A549 (cell line): ENCODE results near the gene RIF1. TPM values are rescaled to one million over a fixed set of nuclear protein-coding genes. Genes with fewer than 3 reads are reported as not detected.
A peak's percentile ranks its signal among the peaks of the same experiment; 100 is the strongest.

ENCODE experiments used
- ATAC-seq, 2 experiments: fragments of 200-7000 bp in 1 of 2; fragments of >200 bp in 1 of 2; cut with Nextera tagmentation in 1 of 2; cut with Tn5 transposase in 1 of 2; 3 replicates each; pipeline versions ENCODE4 v1.8.0 to v1.9.1; 2018 to 2020; ENCODE audit warnings: mild to moderate bottlenecking in 1 of 2, moderate library complexity in 1 of 2
- CTCF ChIA-PET: fragments of 300-600 bp; sonication (Branson Sonifier 250); formaldehyde crosslinking; extraction: SDS; loops from one replicate; lab custom pipeline; 2021; ENCODE audit warnings: antibody characterized with exemption, inconsistent platforms; lab: Yijun Ruan, JAX
- POLR2A ChIA-PET: fragments of 350-600 bp; formaldehyde crosslinking; extraction: SDS; loops from one replicate; lab custom pipeline; 2021; ENCODE audit warnings: antibody characterized with exemption, inconsistent platforms; lab: Yijun Ruan, JAX
- DNase-seq, 2 experiments: peaks; one replicate each; pipeline versions ENCODE4 v3.0.0 to v3.0.0-alpha.2; 2011 to 2016; ENCODE audit warnings: low read depth in 1 of 2, low spot score in 1 of 2
- FAIRE-seq: peaks from 2 replicates; lab custom pipeline; 2011; peaks lifted over from hg19 to GRCh38; lab: Jason Lieb, UNC
- H3K27ac ChIP-seq, 2 experiments: fragments of >200 bp; sonication (Bioruptor Twin); formaldehyde crosslinking; 3 replicates each; pipeline ENCODE4 v1.5.1; 2016 to 2017
- H3K4me1 ChIP-seq: fragments of >200 bp; sonication (Bioruptor Twin); formaldehyde crosslinking; 3 replicates; pipeline ENCODE4 v1.6.1; 2016
- H3K4me2 ChIP-seq: fragments of >200 bp; sonication (Bioruptor Twin); formaldehyde crosslinking; 3 replicates; pipeline ENCODE4 v1.6.1; 2016
- H3K4me3 ChIP-seq: fragments of >200 bp; sonication (Bioruptor Twin); formaldehyde crosslinking; 3 replicates; pipeline ENCODE4 v1.5.1; 2016
- H3K9me3 ChIP-seq: fragments of >200 bp; sonication (Bioruptor Twin); formaldehyde crosslinking; 3 replicates; pipeline ENCODE4 v1.6.1; 2016
- BCL3 ChIP-seq: fragments of >200 bp; sonication (Bioruptor Twin); formaldehyde crosslinking; IDR thresholded peaks from 3 replicates; pipeline ENCODE4 v1.6.1; 2016
- CBX2 ChIP-seq: fragments of 200-600 bp; sonication (generic); IDR thresholded peaks from 2 replicates; pipeline ENCODE4 v1.6.1; 2016; ENCODE audit warnings: low read depth, mild to moderate bottlenecking, borderline replicate concordance
- CEBPB ChIP-seq, 2 experiments: fragments of >200 bp in 1 of 2; sonication (Bioruptor Twin) in 1 of 2; formaldehyde crosslinking in 1 of 2; IDR thresholded peaks; 2 replicates each; pipeline ENCODE4 v1.6.1; 2012 to 2016
- CHD4 ChIP-seq: fragments of 200-600 bp; sonication (generic); IDR thresholded peaks from 2 replicates; pipeline ENCODE4 v1.6.1; 2016; ENCODE audit warnings: antibody characterized with exemption, mild to moderate bottlenecking, borderline replicate concordance
- CTCF ChIP-seq: fragments of >200 bp; sonication (Bioruptor Twin); formaldehyde crosslinking; IDR thresholded peaks from 3 replicates; pipeline ENCODE4 v1.5.1; 2016
- E2F6 ChIP-seq: IDR thresholded peaks from 2 replicates; pipeline ENCODE4 v1.6.1; 2012; ENCODE audit warnings: low read depth, borderline replicate concordance
- EHMT2 ChIP-seq: fragments of 200-600 bp; sonication (generic); IDR thresholded peaks from 2 replicates; pipeline ENCODE4 v1.6.1; 2016; ENCODE audit warnings: antibody characterized with exemption, low read depth, mild to moderate bottlenecking, moderate library complexity
- EP300 ChIP-seq, 2 experiments: fragments of >200 bp; sonication (Bioruptor Twin); formaldehyde crosslinking; IDR thresholded peaks; 2 replicates in 1 of 2; 3 replicates in 1 of 2; pipeline ENCODE4 v1.6.1; 2016 to 2017
- HEYL ChIP-seq: fragments of 250-450 bp; sonication (Bioruptor Pico); IDR thresholded peaks from 2 replicates; pipeline ENCODE4 v1.8.0; 2021; ENCODE audit warnings: mild to moderate bottlenecking, moderate library complexity
- HOXA7 ChIP-seq: fragments of 250-450 bp; sonication (Bioruptor Pico); IDR thresholded peaks from 2 replicates; pipeline ENCODE4 v1.5.0; 2020; ENCODE audit warnings: mild to moderate bottlenecking, moderate library complexity
- HOXB13 ChIP-seq: fragments of 250-450 bp; sonication (Bioruptor Pico); IDR thresholded peaks from 2 replicates; pipeline ENCODE4 v1.5.0; 2020; ENCODE audit warnings: low read depth, mild to moderate bottlenecking, moderate library complexity
- KDM1A ChIP-seq: fragments of 200-600 bp; sonication (generic); IDR thresholded peaks from 2 replicates; pipeline ENCODE4 v1.6.1; 2016; ENCODE audit warnings: low read depth, mild to moderate bottlenecking
- MAFK ChIP-seq: fragments of 450-650 bp; IDR thresholded peaks from 2 replicates; pipeline ENCODE4 v1.6.1; 2014; ENCODE audit not compliant: partially characterized antibody
- MAZ ChIP-seq: fragments of 150-350 bp; IDR thresholded peaks from 2 replicates; pipeline ENCODE4 v1.6.1; 2014; ENCODE audit warnings: antibody characterized with exemption, low read depth, low read length, borderline replicate concordance
- NFE2L2 ChIP-seq: fragments of 150-350 bp; conservative IDR thresholded peaks from 2 replicates; pipeline ENCODE4 v1.6.1; 2014; ENCODE audit warnings: low read length
- NPAS2 ChIP-seq: fragments of 250-450 bp; sonication (Bioruptor Pico); IDR thresholded peaks from 2 replicates; pipeline ENCODE4 v1.8.0; 2022; ENCODE audit warnings: mild to moderate bottlenecking, moderate library complexity, borderline replicate concordance
- PHF8 ChIP-seq: fragments of 200-600 bp; sonication (generic); IDR thresholded peaks from 2 replicates; pipeline ENCODE4 v1.6.1; 2016; ENCODE audit warnings: low read depth, mild to moderate bottlenecking, antibody characterized with exemption, moderate library complexity, borderline replicate concordance
- RCOR1 ChIP-seq: fragments of 150-350 bp; IDR thresholded peaks from 2 replicates; pipeline ENCODE4 v1.6.1; 2014; ENCODE audit warnings: antibody characterized with exemption, low read length, low read depth
- RFX5 ChIP-seq: fragments of 450-650 bp; IDR thresholded peaks from 2 replicates; pipeline ENCODE4 v1.7.1; 2014; ENCODE audit warnings: antibody characterized with exemption, mild to moderate bottlenecking, moderate library complexity
- RNF2 ChIP-seq: fragments of 200-600 bp; sonication (generic); IDR thresholded peaks from 2 replicates; pipeline ENCODE4 v1.6.1; 2016; ENCODE audit warnings: low read depth, mild to moderate bottlenecking, antibody characterized with exemption, moderate library complexity, borderline replicate concordance
- SMC3 ChIP-seq: fragments of >200 bp; sonication (Bioruptor Twin); formaldehyde crosslinking; IDR thresholded peaks from 3 replicates; pipeline ENCODE4 v1.6.1; 2018; ENCODE audit warnings: inconsistent platforms
- TP53 ChIP-seq: fragments of 250-450 bp; sonication (Bioruptor Pico); IDR thresholded peaks from 2 replicates; pipeline ENCODE4 v1.5.0; 2021; ENCODE audit warnings: mild to moderate bottlenecking, moderate library complexity
- ZFP36 ChIP-seq: fragments of 450-650 bp; IDR thresholded peaks from 2 replicates; pipeline ENCODE4 v1.6.1; 2014; ENCODE audit warnings: borderline replicate concordance; ENCODE audit not compliant: partially characterized antibody
- ZSCAN20 ChIP-seq: fragments of 250-450 bp; sonication (Bioruptor Pico); IDR thresholded peaks from 2 replicates; pipeline ENCODE4 v1.8.0; 2022; ENCODE audit warnings: mild to moderate bottlenecking, moderate library complexity
- WGBS: methylation state at CpG from one replicate; pipeline ENCODE4 v1.1.6; 2017; ENCODE audit errors: missing lambda C conversion rate; 5-methylcytosine and 5-hydroxymethylcytosine counted together
- polyA plus RNA-seq, 4 experiments: library from polyadenylated mRNA; depleted of rRNA in 3 of 4; stranded (reverse); fragments of >200 nt; fragmentation: RNase III in 1 of 4; extraction: RNeasy Plus Mini Kit Qiagen cat#74134 plus additional on column Dnase treatment in 1 of 4; gene quantifications; 2 replicates in 3 of 4; 3 replicates in 1 of 4; pipeline ENCODE4 v1.2.3, GENCODE V29; 2011 to 2017
- TF ChIP-seq, protein P1 (sequence below): fragments of >200 bp; sonication (Bioruptor Twin); formaldehyde crosslinking; IDR thresholded peaks from 2 replicates; pipeline ENCODE4 v1.6.1; 2016

Gene RIF1
- polyA plus RNA-seq, 2 of the 4 experiments (the other 2 are of a cell fraction): 15.5 to 28.7 TPM

- peak; percentile 9 to 23 for DNase-seq
- CTCF ChIA-PET: interaction anchor here (1.0 to 1.1 kb wide), 2 partner anchors 17 to 75 kb away, joined by 3 to 5 read pairs; no protein-coding TSS in a partner anchor
- Histone ChIP-seq H3K4me1 (peaks cover 8% of the 10 kb centered on the region; the same call in 1 of the 3 replicates), H3K27ac (peak overlapping the region in 1 of 2 experiments; percentile 32; a peak in 2 of 6 replicates), H3K4me2 (no peak overlapping the region)
- peak; percentile 74 to 84 for ATAC-seq
- FAIRE-seq: no peak
- POLR2A ChIA-PET: no interaction called here
- TF ChIP-seq EHMT2: no peak
- no peak for TF ChIP-seq RCOR1
- TF ChIP-seq SMC3: no peak
- TF ChIP-seq, all 56 proteins: peak for 0
- 35% methylated on average over 3 of the region's 3 CpGs for WGBS
- H3K9me3 ChIP-seq: no peaks in the 10 kb centered on the region
- no peak overlapping the region for H3K4me3 ChIP-seq
Measured at GRCh38 chr2:151361674-151362370, 47.9 kb upstream of the RIF1 start.

DNA sequence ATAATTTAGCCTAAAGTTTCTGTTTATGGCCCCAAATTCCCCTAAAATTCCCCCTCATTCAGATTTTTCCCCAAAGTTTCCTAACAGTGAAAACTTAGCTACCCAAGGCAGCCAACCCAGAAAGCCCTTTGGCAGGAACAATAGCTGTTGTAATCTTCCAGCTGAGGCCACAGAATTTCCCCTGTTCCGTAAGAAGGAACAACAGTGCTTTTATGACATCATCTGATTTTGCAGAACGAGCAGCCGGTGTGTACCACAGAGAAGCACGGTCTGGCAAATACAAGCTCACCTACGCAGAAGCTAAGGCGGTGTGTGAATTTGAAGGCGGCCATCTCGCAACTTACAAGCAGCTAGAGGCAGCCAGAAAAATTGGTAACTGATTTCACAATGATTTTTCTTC lies 46.0 kb upstream of the RIF1 start:
- no peak for ATAC-seq
- H3K4me2 ChIP-seq: no peak overlapping the region
- FAIRE-seq: no peak

DNA sequence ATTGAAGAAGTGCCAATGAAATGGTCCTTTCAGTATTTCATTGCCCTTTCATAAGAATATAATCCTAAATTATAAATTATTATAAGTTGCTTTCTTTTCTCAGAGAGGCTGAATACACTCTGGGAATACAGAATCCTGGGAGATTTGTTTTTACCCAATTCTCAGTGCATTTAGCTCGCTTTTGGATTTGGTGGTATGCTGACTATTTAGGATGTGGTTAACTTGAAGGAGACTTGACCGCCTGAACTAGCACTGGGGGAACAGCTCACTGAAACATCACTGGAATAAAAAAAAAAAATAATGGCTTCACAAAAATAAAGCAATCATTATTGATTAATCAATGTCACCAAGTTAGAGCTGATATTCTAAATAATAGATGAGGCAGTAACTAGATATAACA lies 42.1 kb upstream of the RIF1 start:
- ATAC-seq (no peak), FAIRE-seq (no peak), DNase-seq (no peak)
- WGBS: 85% methylated on average over 2 of the region's 2 CpGs
- no peak overlapping the region for H3K4me2 ChIP-seq
- no peak overlapping the region for H3K4me3 ChIP-seq
- H3K9me3 ChIP-seq: no peaks in the 10 kb centered on the region
- H3K4me1 ChIP-seq: no peaks in the 10 kb centered on the region
- ChIA-PET CTCF (interaction anchor here (1.0 kb wide), 1 partner anchor 1938 kb away, joined by 3 read pairs; no protein-coding TSS in a partner anchor), POLR2A (no interaction called here)
- no peak overlapping the region for H3K27ac ChIP-seq
- TF ChIP-seq HOXA7 (CRISPR knock-in tag): no peak
- TF ChIP-seq ZSCAN20: no peak
- no peak for TF ChIP-seq MAFK
- TF ChIP-seq, protein P1, sequence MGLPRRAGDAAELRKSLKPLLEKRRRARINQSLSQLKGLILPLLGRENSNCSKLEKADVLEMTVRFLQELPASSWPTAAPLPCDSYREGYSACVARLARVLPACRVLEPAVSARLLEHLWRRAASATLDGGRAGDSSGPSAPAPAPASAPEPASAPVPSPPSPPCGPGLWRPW: no peak
- TF ChIP-seq CEBPB (IDR thresholded peaks at IDR 0.05): no peak
- no peak for TF ChIP-seq RFX5
- no peak for TF ChIP-seq CBX2
- no peak for TF ChIP-seq ZFP36
- TF ChIP-seq NPAS2 (CRISPR knock-in tag): no peak
- TF ChIP-seq HEYL (CRISPR knock-in tag): no peak
- TF ChIP-seq TP53 (CRISPR knock-in tag): no peak
- no peak for TF ChIP-seq RNF2
- TF ChIP-seq KDM1A: no peak
- no peak for TF ChIP-seq PHF8

More for the DNA sequence above, 46.0 kb upstream of the RIF1 start:
- no peak overlapping the region for H3K4me3 ChIP-seq
- H3K9me3 ChIP-seq: no peaks in the 10 kb centered on the region
- H3K4me1 ChIP-seq: no peaks in the 10 kb centered on the region
- CTCF ChIA-PET: interaction anchor here (1.2 kb wide), 1 partner anchor 74 kb away, joined by 3 read pairs; the partner anchor contains the start of gene NMI
- TF ChIP-seq HOXB13 (CRISPR knock-in tag) (no peak), BCL3 (no peak), E2F6 (no peak), CHD4 (no peak), ZFP36 (no peak), NFE2L2 (no peak), MAFK (no peak), EP300 (IDR thresholded peaks at IDR 0.05) (no peak), MAZ (no peak), CTCF (no peak), ZSCAN20 (no peak), HOXA7 (CRISPR knock-in tag) (no peak), RFX5 (no peak), PHF8 (no peak), CBX2 (no peak)
- TF ChIP-seq, all 56 proteins: peak for 0
- DNase-seq: no peak
- no peak overlapping the region for H3K27ac ChIP-seq
- 84% methylated on average over 8 of the region's 8 CpGs for WGBS
- POLR2A ChIA-PET: interaction anchor here (0.8 kb wide), 1 partner anchor 74 kb away, joined by 3 read pairs; the partner anchor contains the start of gene NMI
